ENCODE measurements around the gene ADK. TPM values are rescaled to one million over a fixed set of nuclear protein-coding genes. Genes with fewer than 3 reads are reported as not detected.
A peak's percentile ranks its signal among the peaks of the same experiment; 100 is the strongest.

ADK gene
- total and polyA plus RNA-seq, 8 donors = 44.8 to 68.6 (median 57.5) TPM

- Histone ChIP-seq H3K27me3 (no peaks in the 10 kb centered on the region), H3K27ac (no peak overlapping the region), H3K4me3 (no peak overlapping the region), H3K4me1 (peaks cover 3 to 37% of the 10 kb centered on the region in 2 donors), H3K36me3 (no peaks in the 10 kb centered on the region), H3K9me3 (no peaks in the 10 kb centered on the region)
- no peak for DNase-seq
- no peak for ATAC-seq
- TF ChIP-seq CTCF (IDR thresholded peaks at IDR 0.05) = no peak
- intact Hi-C loops (cut with DNase I) = no loop called here
Measured at GRCh38 chr10:74171625-74172024, 20.6 kb downstream of the ADK start.

- TF ChIP-seq CTCF (IDR thresholded peaks at IDR 0.05) = no peak
Measured at GRCh38 chr10:74174521-74174920, 23.5 kb downstream of the ADK start.

GRCh38 chr10:74175510-74176379 is 24.7 kb downstream of the ADK start:
- H3K36me3 ChIP-seq = no peaks in the 10 kb centered on the region
- no peak for ATAC-seq
- peak overlapping the region; percentile 75 to 89 for H3K4me3 ChIP-seq
- intact Hi-C loops (cut with DNase I) = no loop called here
- no peaks in the 10 kb centered on the region for H3K27me3 ChIP-seq
- DNase-seq = no peak
- H3K9me3 ChIP-seq = no peaks in the 10 kb centered on the region
- no peak for TF ChIP-seq CTCF (IDR thresholded peaks at IDR 0.05)
- peak overlapping the region; percentile 88 to 95 for H3K27ac ChIP-seq
- peaks cover 5 to 35% of the 10 kb centered on the region in 2 donors for H3K4me1 ChIP-seq

More at GRCh38 chr10:74174521-74174920, 23.5 kb downstream of the ADK start:
- ATAC-seq (no peak), DNase-seq (no peak)
- Histone ChIP-seq H3K4me3 (no peak overlapping the region), H3K27ac (no peak overlapping the region), H3K36me3 (no peaks in the 10 kb centered on the region), H3K27me3 (no peaks in the 10 kb centered on the region), H3K4me1 (peaks cover 5 to 37% of the 10 kb centered on the region in 2 donors), H3K9me3 (no peaks in the 10 kb centered on the region)
- intact Hi-C loops (cut with DNase I) = no loop called here

GRCh38 chr10:74176380-74177139 is 25.5 kb downstream of the ADK start:
- no peaks in the 10 kb centered on the region for H3K36me3 ChIP-seq
- no peak for TF ChIP-seq CTCF (IDR thresholded peaks at IDR 0.05)
- H3K9me3 ChIP-seq = no peaks in the 10 kb centered on the region
- DNase-seq (peak; percentile 88 to 99 (median 96)), ATAC-seq (peak; percentile 97)
- H3K4me1 ChIP-seq = peaks cover 5 to 35% of the 10 kb centered on the region in 2 donors
- peak overlapping the region; percentile 88 to 95 for H3K27ac ChIP-seq
- H3K27me3 ChIP-seq = no peaks in the 10 kb centered on the region
- intact Hi-C loops (cut with DNase I) = no loop called here
- peak overlapping the region; percentile 75 to 89 for H3K4me3 ChIP-seq
